HG02943 (cell line): ENCODE results near the gene LCE3D.
"Not testable (repeated sequence)": the region's sequence is repeated elsewhere in the genome, so short reads cannot be mapped to it uniquely, and the experiment has no call there.

Source experiments
- ATAC-seq: cut with Tn5 transposase; IDR thresholded peaks from one replicate; pipeline ENCODE4 v1.9.1; 2021; ENCODE audit warnings: mild to moderate bottlenecking, low read depth, moderate library complexity; ENCODE audit not compliant: unreplicated experiment

Gene LCE3D, protein sequence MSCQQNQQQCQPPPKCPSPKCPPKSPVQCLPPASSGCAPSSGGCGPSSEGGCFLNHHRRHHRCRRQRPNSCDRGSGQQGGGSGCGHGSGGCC

GRCh38 chr1:152580433-152580832 lies at the start of gene LCE3D:
Gene LCE3D, minus strand, starts transcription at chr1:152580516. Its CDS starts 580 bp downstream, at chr1:152579936.
- no peak for ATAC-seq

DNA sequence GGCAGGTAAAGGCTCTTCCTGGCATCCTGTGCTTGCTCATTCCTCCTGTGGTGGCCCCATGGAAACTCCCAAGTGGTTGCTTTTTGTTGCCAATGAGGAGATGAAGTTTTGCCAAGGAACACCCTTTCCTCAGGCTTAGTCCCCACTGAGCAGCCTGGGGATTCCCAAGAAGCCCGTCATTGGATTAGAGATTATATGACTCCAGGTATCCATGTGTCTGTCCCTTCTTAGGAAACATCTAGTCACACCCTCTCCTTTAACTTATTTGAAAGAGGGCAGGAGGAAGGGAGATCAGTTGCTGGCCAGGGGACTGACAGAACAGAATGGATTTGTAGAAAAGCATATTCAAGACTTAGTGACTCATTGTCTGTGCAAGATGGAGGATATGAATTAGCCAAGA lies 46.4 kb upstream of the LCE3D start:
- no peak for ATAC-seq

- no peak for ATAC-seq
Observed at GRCh38 chr1:152623203-152623844, 43.0 kb upstream of the LCE3D start.

GRCh38 chr1:152622803-152623202 lies 42.5 kb upstream of the LCE3D start, which contains the start of gene LCE3A:
Gene LCE3A, minus strand, starts transcription at chr1:152623103. Its CDS starts 0 bp downstream, at chr1:152623103.
- ATAC-seq = no peak

GRCh38 chr1:152621993-152622392 lies 41.7 kb upstream of the LCE3D start:
- ATAC-seq = no peak

DNA sequence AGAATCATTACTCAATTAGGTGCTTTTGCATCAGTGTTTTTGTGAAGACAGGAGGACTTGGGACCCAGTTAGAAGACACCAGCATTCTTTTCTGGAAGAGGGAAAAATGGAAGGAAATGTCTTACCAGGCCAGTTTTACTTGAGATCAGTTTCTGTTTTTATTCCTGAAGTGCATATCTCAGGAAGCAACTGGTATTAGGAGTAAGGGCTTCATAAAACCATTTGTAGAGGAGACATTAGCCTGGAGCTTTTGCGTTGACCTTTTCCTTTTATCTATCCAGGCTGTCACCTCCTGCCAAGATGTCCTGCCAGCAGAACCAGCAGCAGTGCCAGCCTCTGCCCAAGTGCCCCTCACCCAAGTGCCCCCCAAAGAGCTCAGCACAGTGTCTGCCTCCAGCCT lies 33.2 kb upstream of the LCE3D start, which contains the start of gene LCE3B:
Gene LCE3B (plus strand): TSS at position 301 of the 400 bp plus-strand sequence. CDS start 0 bp downstream, at position 301.
- ATAC-seq = no peak

GRCh38 chr1:152599934-152600333 lies 19.6 kb upstream of the LCE3D start, which contains the start of gene LCE3C:
Gene LCE3C, plus strand, starts transcription at chr1:152600234. Its CDS starts 498 bp downstream, at chr1:152600732.
- ATAC-seq = no peak

DNA sequence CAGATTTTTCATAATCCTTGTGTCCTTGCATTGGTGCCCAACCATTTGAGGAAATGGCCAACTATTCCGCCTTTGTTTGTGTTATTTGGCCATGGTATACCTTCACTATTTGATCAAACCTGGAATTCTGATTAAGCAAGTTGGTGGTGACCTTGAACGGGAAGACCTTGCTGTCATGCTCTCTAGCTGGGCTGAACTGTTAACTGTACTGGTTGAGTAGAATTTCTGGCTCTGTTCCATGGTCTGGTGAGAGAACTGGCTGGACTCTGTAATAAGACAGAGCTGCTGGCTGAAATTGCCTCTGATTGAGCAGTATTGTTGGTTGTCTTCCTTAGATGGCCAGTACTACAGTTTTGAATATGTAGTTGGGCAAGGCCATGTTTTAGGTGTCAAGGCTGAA lies 16.7 kb upstream of the LCE3D start:
- no peak for ATAC-seq

- no peak for ATAC-seq
Observed at GRCh38 chr1:152585586-152585985, 5.3 kb upstream of the LCE3D start.

- ATAC-seq = no peak
Observed at GRCh38 chr1:152582647-152583046, 2.3 kb upstream of the LCE3D start.

DNA sequence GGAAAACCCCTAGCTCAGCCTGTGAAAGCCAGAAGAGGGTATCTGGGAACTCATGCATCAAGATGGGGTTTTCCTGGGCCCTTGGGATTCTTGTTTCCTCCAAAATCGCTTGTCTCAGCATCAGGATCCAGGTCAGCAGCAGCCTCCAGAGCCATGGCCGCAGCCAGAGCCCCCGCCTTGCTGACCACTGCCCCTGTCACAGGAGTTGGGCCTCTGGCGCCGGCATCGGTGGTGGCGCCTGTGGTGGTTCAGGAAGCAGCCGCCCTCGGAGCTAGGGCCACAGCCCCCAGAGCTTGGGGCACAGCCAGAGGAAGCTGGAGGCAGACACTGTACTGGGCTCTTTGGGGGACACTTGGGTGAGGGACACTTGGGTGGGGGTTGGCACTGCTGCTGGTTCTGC lies 790 bp downstream of the LCE3D start:
- ATAC-seq = not testable (repeated sequence)

- no peak for ATAC-seq
Observed at GRCh38 chr1:152577168-152577567, 3.1 kb downstream of the LCE3D start.

GRCh38 chr1:152566681-152567080 lies 13.6 kb downstream of the LCE3D start, which contains the start of gene LCE3E:
Gene LCE3E, minus strand, starts transcription at chr1:152566780. Its CDS starts 572 bp downstream, at chr1:152566208.
- no peak for ATAC-seq

GRCh38 chr1:152565535-152566215 lies 14.6 kb downstream of the LCE3D start:
- ATAC-seq = no peak

GRCh38 chr1:152565115-152565514 lies 15.2 kb downstream of the LCE3D start:
- ATAC-seq = no peak

DNA sequence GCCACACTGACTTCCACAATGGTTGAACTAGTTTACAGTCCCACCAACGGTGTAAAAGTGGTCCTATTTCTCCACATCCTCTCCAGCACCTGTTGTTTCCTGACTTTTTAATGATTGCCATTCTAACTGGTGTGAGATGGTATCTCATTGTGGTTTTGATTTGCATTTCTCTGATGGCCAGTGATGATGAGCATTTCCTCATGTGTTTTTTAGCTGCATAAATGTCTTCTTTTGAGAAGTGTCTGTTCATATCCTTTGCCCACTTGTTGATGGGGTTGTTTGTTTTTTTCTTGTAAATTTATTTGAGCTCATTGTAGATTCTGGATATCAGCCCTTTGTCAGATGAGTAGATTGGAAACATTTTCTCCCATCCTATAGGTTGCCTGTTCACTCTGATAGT lies 32.0 kb downstream of the LCE3D start:
- not testable (repeated sequence) for ATAC-seq

- no peak for ATAC-seq
Observed at GRCh38 chr1:152546704-152547103, 33.6 kb downstream of the LCE3D start.

DNA sequence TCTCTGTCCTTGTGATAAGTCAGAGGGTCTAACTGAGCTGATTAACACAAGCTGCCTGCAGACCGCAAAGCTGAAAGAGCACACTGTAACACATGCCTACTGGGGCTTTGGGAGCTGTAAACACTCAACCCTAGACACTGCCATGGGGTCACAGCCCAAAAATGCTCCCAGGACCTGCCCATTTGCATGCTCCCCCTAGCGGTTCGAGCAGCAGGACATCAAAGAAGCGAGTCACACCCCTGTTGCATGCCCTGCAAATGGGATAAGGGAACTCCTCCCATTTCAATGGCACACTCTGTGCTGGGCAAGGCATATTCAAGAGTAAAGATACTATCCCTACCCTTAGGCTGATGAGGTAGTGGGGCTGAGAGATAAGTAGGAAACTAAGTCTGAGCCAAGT lies 36.5 kb downstream of the LCE3D start:
- ATAC-seq = no peak

DNA sequence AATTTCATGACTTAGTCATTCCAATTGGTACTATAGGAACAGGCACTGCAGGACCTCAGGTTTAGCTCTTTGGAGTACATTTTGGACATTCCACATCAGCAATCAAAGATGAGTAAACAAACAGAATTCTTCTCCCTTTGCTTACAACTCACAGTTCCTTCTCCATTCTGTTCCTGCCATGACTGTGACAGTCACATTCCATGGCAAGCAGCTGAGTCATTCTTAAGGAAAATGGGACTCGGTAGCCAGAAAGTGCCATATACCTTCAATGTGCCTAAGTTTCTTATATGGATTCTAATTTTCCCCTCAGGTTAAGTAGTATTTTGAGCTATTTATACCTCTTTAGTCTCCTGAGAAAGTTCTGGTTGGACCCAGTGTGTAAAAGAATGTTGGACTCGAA lies 40.4 kb downstream of the LCE3D start:
- ATAC-seq = no peak

- no peak for ATAC-seq
Observed at GRCh38 chr1:152537496-152537895, 42.8 kb downstream of the LCE3D start.

- no peak for ATAC-seq
Observed at GRCh38 chr1:152535774-152536173, 44.5 kb downstream of the LCE3D start.
